ENCODE measurements around the gene PRR15L.
A peak's percentile ranks its signal among the peaks of the same experiment; 100 is the strongest.

PRR15L gene

DNA sequence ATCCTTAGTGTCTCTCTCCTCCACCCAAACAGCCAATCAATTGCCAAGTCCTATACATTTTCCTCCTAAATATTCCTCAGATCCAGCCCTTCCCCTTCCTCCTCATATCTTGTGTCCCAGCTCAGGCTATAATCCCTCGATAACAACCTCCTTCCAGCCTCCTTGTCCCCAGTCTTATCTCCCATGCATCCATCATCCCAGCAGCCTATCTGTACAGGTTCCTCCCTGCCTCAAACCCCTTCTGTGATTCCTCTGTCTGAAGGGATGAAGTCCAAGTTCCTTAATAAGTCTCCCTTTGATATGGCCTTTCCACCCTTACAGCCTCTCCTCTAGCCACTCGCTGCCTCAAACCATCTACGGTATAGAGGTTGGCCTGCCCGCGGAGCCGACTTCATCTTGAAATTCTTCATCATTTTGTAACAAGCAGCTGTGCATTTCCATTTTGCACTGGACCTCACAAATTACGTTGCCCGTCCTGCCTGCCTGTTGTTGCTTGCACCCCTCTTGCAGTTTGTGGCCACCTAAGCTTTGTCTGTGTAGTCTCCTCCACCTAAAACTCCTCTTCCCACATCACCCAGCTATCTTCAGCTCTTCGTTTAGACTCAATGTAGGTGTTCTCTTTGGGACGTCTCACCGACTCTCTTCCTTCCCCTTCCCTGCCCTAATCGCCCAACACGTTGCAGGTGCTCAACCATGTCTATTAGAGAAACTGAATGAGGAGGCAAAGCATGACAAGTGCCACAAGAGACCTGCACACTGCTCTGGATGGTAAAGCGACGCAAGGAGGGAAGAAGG, 12.4 kb upstream of the PRR15L start:
- DNase-seq (ENCODE audit: low read depth), result no peak
- TF ChIP-seq, protein P1, sequence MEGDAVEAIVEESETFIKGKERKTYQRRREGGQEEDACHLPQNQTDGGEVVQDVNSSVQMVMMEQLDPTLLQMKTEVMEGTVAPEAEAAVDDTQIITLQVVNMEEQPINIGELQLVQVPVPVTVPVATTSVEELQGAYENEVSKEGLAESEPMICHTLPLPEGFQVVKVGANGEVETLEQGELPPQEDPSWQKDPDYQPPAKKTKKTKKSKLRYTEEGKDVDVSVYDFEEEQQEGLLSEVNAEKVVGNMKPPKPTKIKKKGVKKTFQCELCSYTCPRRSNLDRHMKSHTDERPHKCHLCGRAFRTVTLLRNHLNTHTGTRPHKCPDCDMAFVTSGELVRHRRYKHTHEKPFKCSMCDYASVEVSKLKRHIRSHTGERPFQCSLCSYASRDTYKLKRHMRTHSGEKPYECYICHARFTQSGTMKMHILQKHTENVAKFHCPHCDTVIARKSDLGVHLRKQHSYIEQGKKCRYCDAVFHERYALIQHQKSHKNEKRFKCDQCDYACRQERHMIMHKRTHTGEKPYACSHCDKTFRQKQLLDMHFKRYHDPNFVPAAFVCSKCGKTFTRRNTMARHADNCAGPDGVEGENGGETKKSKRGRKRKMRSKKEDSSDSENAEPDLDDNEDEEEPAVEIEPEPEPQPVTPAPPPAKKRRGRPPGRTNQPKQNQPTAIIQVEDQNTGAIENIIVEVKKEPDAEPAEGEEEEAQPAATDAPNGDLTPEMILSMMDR (IDR thresholded peaks at IDR 0.05; ENCODE audit: insufficient read depth, low read depth, low read length, missing control alignments), result no peak
- peak overlapping the region; percentile 10 for H3K4me3 ChIP-seq (ENCODE audit: low read length)

DNA sequence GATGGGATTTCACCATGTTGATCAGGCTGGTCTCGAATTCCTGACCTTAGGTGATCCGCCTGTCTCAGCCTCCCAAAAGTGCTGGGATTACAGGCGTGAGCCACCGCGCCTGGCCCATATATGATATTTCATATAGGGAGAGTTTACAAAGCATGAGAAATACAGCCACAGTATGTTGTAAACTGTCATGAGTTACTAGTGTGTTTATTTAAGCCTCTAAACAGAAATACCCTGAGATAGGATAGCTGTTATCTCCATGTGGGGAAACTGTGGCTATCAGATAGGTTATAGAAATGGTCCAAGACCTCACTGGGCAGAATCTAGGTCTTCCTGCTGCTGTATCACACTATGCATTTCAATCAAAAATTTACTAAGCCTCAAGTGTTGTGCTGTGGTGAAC, 11.2 kb upstream of the PRR15L start:
- DNase-seq (ENCODE audit: low read depth), result no peak
- TF ChIP-seq, protein P1 (IDR thresholded peaks at IDR 0.05; ENCODE audit: insufficient read depth, low read depth, low read length, missing control alignments), result no peak

DNA sequence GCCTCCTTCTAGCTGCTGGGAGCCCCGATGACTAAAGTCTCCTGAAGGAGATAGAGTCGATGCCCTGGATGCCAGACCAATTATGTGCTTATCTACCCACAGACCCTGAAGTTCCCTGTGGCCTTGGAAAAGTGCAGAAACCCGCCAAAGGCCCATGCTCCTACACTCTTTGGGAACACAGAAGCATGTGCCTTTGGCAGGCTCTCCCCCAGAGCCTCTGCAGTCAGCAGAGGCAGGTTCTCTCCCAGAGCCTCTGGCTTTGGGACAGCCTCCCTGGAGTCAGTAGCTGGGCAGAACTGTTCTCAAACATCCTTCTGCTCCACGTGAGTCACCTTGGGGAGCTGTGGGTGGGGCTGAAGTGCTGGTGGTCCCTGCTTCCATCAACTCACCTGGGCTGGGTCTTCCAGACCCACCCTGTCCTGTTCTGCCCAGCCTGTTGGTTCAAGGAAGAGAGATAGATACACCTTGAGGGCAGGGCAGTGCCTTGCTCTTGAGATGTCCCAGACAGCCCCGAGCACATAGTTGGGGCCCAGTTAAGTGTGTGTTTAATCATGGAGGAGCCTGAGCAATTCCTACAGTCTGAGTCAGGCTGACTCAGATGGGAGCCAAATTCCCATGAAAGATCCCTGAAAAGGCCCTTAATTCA, 10.0 kb upstream of the PRR15L start:
- DNase-seq (ENCODE audit: low read depth), result peak; percentile 96
- no peak overlapping the region for H3K4me3 ChIP-seq (ENCODE audit: low read length)
- TF ChIP-seq, protein P1 (IDR thresholded peaks at IDR 0.05; ENCODE audit: insufficient read depth, low read depth, low read length, missing control alignments), result no peak

More for the DNA sequence above, 11.2 kb upstream of the PRR15L start:
- no peak overlapping the region for H3K4me3 ChIP-seq (ENCODE audit: low read length)

DNA sequence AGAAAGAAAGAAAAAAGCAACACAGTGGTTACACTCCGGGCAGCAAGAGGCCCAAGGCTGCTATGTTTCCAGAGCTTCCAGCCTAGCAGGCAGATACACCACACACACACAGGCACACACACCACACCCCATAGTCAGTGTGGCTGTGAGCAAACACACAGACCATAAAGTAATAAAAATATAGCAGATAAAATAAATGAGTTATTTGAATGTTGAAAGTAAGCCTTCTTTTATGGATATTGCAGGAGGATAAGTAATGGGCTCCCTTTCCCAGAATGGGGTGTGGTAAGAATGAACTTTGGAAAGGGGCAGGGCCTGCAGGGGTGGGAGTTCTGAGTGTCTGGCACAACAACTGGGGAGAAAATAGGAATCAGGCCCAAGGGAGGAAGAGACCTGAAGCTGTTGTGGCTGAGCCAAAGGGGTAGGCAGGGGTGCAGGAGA, 8.4 kb upstream of the PRR15L start:
- no peak overlapping the region for H3K4me3 ChIP-seq (ENCODE audit: low read length)
- TF ChIP-seq, protein P1 (IDR thresholded peaks at IDR 0.05; ENCODE audit: insufficient read depth, low read depth, low read length, missing control alignments), result no peak
- DNase-seq (ENCODE audit: low read depth), result no peak

DNA sequence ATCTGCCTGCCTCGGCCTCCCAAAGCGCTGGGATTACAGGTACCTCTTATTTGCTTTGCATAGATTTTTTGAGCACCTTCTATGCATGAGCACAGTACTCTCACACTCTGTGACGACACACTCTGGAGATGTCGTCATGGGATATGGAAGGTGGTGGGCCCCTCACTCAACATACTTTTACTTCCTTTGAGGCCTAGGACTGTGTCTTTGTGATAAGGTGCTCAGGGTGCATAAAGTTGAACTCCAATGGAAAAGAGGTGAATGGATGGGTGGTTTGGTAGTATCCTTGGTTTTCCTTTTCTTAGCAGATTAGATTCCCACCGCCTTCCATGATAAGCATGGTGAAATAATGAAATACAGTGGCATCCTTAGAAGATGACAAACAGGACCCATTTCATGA, 7.2 kb upstream of the PRR15L start:
- TF ChIP-seq, protein P1 (IDR thresholded peaks at IDR 0.05; ENCODE audit: insufficient read depth, low read depth, low read length, missing control alignments), result no peak
- H3K4me3 ChIP-seq (ENCODE audit: low read length), result no peak overlapping the region
- no peak for DNase-seq (ENCODE audit: low read depth)

DNA sequence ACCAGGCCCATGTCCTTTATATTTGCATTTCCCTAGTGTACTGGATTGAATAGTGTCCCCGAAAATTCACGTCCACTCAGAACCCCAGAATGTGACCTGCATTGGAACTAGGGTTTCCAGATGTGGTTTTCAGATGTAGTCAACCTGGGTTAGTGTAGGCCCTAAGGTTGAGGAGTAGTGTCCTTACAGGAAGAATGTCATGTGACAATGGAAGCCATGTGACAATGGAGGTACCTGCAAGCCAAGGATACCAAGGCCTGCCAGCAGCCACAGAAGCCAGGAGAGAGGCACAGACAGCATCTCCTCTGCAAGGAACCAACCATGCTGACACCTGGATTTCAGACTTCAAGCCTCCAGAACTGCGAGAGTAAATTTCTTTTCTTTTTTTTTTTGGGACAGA, 5.2 kb upstream of the PRR15L start:
- H3K4me3 ChIP-seq (ENCODE audit: low read length), result no peak overlapping the region
- TF ChIP-seq, protein P1 (IDR thresholded peaks at IDR 0.05; ENCODE audit: insufficient read depth, low read depth, low read length, missing control alignments), result no peak
- DNase-seq (ENCODE audit: low read depth), result no peak

Measured in epithelial cell of esophagus (primary cell).